Thymus (tissue), 14 donors: ENCODE results near the gene EYA4. TPM values are rescaled to one million over a fixed set of nuclear protein-coding genes. Genes with fewer than 3 reads are reported as not detected.

Experiments used
- DNase-seq, 9 donors: peaks; one replicate each; pipeline ENCODE4 v3.0.0-alpha.2; 2013; ENCODE audit warnings: low spot score in 9 of 9, low read depth in 6 of 9, missing footprints in 1 of 9
- H3K27ac ChIP-seq, 2 donors: one replicate each; pipeline ENCODE4 v1.5.1; 2013; ENCODE audit warnings: control low read depth in 1 of 2, low read depth in 1 of 2, low read length in 1 of 2, mild to moderate bottlenecking in 1 of 2, moderate library complexity in 1 of 2
- H3K27me3 ChIP-seq, 2 donors: one replicate each; pipeline ENCODE4 v1.5.1; 2013; ENCODE audit warnings: low read length in 1 of 2; ENCODE audit not compliant: control insufficient read depth in 2 of 2, insufficient read depth in 1 of 2
- H3K36me3 ChIP-seq, 2 donors: one replicate each; pipeline ENCODE4 v1.5.1; 2013; ENCODE audit warnings: low read length in 1 of 2, mild to moderate bottlenecking in 1 of 2, moderate library complexity in 1 of 2; ENCODE audit not compliant: control insufficient read depth in 2 of 2, insufficient read depth in 2 of 2
- H3K4me1 ChIP-seq, 2 donors: one replicate each; pipeline ENCODE4 v1.5.1; 2013; ENCODE audit warnings: low read length in 2 of 2; ENCODE audit not compliant: control insufficient read depth in 2 of 2, insufficient read depth in 2 of 2
- H3K4me3 ChIP-seq, 2 donors: one replicate each; pipeline ENCODE4 v1.5.1; 2013; ENCODE audit warnings: low read length in 2 of 2, control low read depth in 1 of 2, mild to moderate bottlenecking in 1 of 2
- H3K9me3 ChIP-seq, 2 donors: one replicate each; pipeline ENCODE4 v1.5.1; 2013; ENCODE audit warnings: low read length in 1 of 2, mild to moderate bottlenecking in 1 of 2; ENCODE audit not compliant: control insufficient read depth in 2 of 2, insufficient read depth in 1 of 2
- WGBS: extraction: QIAGEN DNeasy Blood & Tissue Kit; methylation state at CpG from one replicate; pipeline ENCODE4 v1.1.7; 2013; 5-methylcytosine and 5-hydroxymethylcytosine counted together
- long read RNA-seq, 10 donors: transcript quantifications; one replicate each; lab custom pipeline, GENCODE V29; 2026
- polyA plus RNA-seq: library from polyadenylated mRNA; stranded (reverse); fragments of 200-250 nt; gene quantifications from one replicate; pipeline ENCODE4 v1.2.3, GENCODE V29; 2013
- total RNA-seq: library from RNA; stranded (reverse); fragments of 120-200 nt; gene quantifications from one replicate; pipeline ENCODE4 v1.2.4, GENCODE V29; 2013
- donor health status: healthy.

EYA4 gene
- total RNA-seq: 6.2 TPM
- polyA plus RNA-seq: 9.5 TPM
- long read RNA-seq, donor 1: 0 reads
- long read RNA-seq, donor 2: 0 reads
- long read RNA-seq, donor 3: 0 reads
- long read RNA-seq, donor 4, partial matches to known transcripts: 0 of 1 reads
- long read RNA-seq, donor 4, other reads (novel, unspliced or antisense): 0 of 1 reads
- long read RNA-seq, donor 5: 0 reads
- long read RNA-seq, donor 6: 0 reads
- long read RNA-seq, donor 7: 0 reads
- long read RNA-seq, donor 8: 0 reads
- long read RNA-seq, donor 9, partial matches to known transcripts: 0 of 1 reads
- long read RNA-seq, donor 9, other reads (novel, unspliced or antisense): 0 of 1 reads
- long read RNA-seq, donor 10: 0 reads

- peaks cover 37 to 58% of the 10 kb centered on the region in 2 donors for H3K27me3 ChIP-seq
- peak within 1 kb of the TSS; percentile 34 to 35 for H3K4me3 ChIP-seq
Measured at GRCh38 chr6:133241086-133241900, at the start of gene EYA4. TSS of gene EYA4 (plus strand) at chr6:133241357. CDS start at chr6:133274781, 33,424 bp downstream.

GRCh38 chr6:133193396-133193795 lies 47.8 kb upstream of the EYA4 start:
- DNase-seq: no peak
- Histone ChIP-seq H3K27me3 (no peaks in the 10 kb centered on the region), H3K27ac (no peak overlapping the region), H3K36me3 (no peaks in the 10 kb centered on the region), H3K4me1 (no peaks in the 10 kb centered on the region), H3K4me3 (no peak overlapping the region), H3K9me3 (no peaks in the 10 kb centered on the region)
- 84% methylated on average over 1 of the region's 1 CpG for WGBS

More at GRCh38 chr6:133241086-133241900, at the start of gene EYA4:
- Histone ChIP-seq H3K27ac (peak within 1 kb of the TSS; percentile 71 to 81), H3K36me3 (no peaks in the 10 kb centered on the region), H3K9me3 (peaks cover 0 to 6% of the 10 kb centered on the region in 2 donors), H3K4me1 (no peaks in the 10 kb centered on the region)
- DNase-seq: no peak
- WGBS: 1% methylated on average over 84 of the region's 84 CpGs

DNA sequence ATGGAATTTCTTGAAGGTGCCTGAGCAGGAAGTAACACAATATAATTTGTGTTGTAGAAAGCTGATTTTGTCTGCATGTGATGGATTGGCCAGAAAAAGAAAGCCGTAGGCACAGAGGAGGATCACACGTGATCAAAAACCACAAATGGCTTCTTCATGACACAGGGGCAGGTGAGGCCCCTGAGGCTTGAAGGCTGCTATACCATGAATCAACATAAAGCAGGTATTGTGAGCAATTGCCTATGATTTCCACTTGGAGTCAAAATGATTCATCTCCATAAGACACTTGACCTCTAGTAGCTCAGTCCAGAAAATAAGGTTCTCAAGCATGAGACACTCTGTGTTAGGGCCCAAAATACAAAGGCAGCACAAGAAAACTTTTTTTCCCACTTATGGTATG lies 42.4 kb upstream of the EYA4 start:
- Histone ChIP-seq H3K4me3 (no peak overlapping the region), H3K27ac (no peak overlapping the region), H3K27me3 (no peaks in the 10 kb centered on the region), H3K36me3 (no peaks in the 10 kb centered on the region), H3K9me3 (no peaks in the 10 kb centered on the region), H3K4me1 (no peaks in the 10 kb centered on the region)
- 74% methylated on average over 2 of the region's 2 CpGs for WGBS
- no peak for DNase-seq

DNA sequence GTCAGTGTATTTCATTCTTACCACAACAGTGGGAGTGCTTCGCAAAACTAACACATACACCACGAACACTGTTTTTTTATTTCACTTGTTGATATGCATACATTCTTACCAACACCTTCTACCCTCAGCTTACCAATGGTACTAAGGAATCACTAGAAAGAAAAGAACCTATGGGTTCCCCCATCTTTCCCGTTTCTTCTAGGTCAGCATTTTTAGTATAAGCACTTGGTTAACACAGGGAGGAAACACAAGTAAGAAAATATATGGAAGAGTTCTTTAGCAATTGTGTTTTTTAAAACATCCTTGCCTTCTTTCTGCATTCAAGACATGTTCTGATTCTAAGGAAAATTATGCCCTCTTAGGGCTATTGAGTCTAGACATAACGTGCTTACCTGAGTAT lies 39.9 kb upstream of the EYA4 start:
- H3K36me3 ChIP-seq: no peaks in the 10 kb centered on the region
- no peaks in the 10 kb centered on the region for H3K27me3 ChIP-seq
- WGBS: 95% methylated on average over 4 of the region's 4 CpGs
- no peak overlapping the region for H3K4me3 ChIP-seq
- H3K27ac ChIP-seq: no peak overlapping the region
- no peaks in the 10 kb centered on the region for H3K9me3 ChIP-seq
- no peaks in the 10 kb centered on the region for H3K4me1 ChIP-seq
- no peak for DNase-seq

- WGBS: 71% methylated on average over 4 of the region's 4 CpGs
Measured at GRCh38 chr6:133202610-133203343, 38.4 kb upstream of the EYA4 start.

GRCh38 chr6:133203344-133203697 lies 37.8 kb upstream of the EYA4 start:
- H3K9me3 ChIP-seq: no peaks in the 10 kb centered on the region
- H3K27ac ChIP-seq: no peak overlapping the region
- H3K4me1 ChIP-seq: no peaks in the 10 kb centered on the region
- H3K27me3 ChIP-seq: no peaks in the 10 kb centered on the region
- no peaks in the 10 kb centered on the region for H3K36me3 ChIP-seq
- no peak overlapping the region for H3K4me3 ChIP-seq
- WGBS: 89% methylated on average over 5 of the region's 5 CpGs
- DNase-seq: no peak

More at GRCh38 chr6:133202610-133203343, 38.4 kb upstream of the EYA4 start:
- no peak overlapping the region for H3K27ac ChIP-seq
- H3K27me3 ChIP-seq: no peaks in the 10 kb centered on the region
- H3K4me3 ChIP-seq: no peak overlapping the region
- no peaks in the 10 kb centered on the region for H3K4me1 ChIP-seq
- H3K36me3 ChIP-seq: no peaks in the 10 kb centered on the region
- no peak for DNase-seq
- H3K9me3 ChIP-seq: no peaks in the 10 kb centered on the region

DNA sequence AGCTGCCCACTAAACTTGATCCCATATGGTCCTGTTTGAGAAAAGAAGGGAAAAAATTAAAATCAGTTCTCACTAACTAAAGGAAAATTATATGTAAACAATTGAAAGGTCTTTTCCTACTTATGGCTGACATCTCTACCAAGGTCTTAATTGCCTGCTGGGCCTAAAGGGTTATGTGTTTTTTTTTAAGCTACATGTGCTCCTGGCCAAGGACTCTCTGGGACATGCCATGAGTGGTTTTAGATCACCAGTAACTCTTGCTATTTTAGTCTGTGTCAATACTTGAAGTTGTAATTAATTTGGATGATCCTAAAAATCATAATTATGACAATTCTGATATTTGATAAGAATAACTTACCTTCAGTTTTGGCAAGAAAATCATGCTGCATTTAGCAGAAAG lies 35.9 kb upstream of the EYA4 start:
- H3K27me3 ChIP-seq: no peaks in the 10 kb centered on the region

DNA sequence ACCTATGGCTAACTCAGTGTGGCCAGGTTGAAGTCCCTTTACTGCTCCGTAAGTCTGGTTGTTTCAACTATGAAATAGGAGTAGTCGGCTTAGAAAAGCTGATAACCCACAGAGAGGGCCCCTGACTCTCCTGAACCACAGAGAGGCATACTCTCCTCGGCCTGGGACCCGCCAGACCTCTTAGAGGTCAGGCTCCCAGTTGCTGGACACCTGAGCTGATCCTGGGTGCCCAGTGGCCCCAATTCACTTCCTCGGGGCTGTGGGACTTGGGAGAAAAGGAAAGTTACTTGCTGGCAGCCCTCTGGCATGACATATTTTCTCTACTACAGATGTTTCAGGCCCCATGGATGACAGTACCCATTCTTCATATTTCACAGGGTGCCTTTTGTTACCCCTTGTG lies 34.2 kb upstream of the EYA4 start:
- no peaks in the 10 kb centered on the region for H3K4me1 ChIP-seq
- no peak for DNase-seq
- H3K27ac ChIP-seq: no peak overlapping the region
- no peak overlapping the region for H3K4me3 ChIP-seq
- H3K36me3 ChIP-seq: no peaks in the 10 kb centered on the region
- 88% methylated on average over 5 of the region's 5 CpGs for WGBS
- no peaks in the 10 kb centered on the region for H3K9me3 ChIP-seq
- H3K27me3 ChIP-seq: no peaks in the 10 kb centered on the region

More for the DNA sequence above, 35.9 kb upstream of the EYA4 start:
- Histone ChIP-seq H3K4me3 (no peak overlapping the region), H3K27ac (no peak overlapping the region), H3K9me3 (no peaks in the 10 kb centered on the region), H3K4me1 (no peaks in the 10 kb centered on the region), H3K36me3 (no peaks in the 10 kb centered on the region)
- no peak for DNase-seq

GRCh38 chr6:133207754-133208153 lies 33.4 kb upstream of the EYA4 start:
- Histone ChIP-seq H3K27me3 (no peaks in the 10 kb centered on the region), H3K36me3 (no peaks in the 10 kb centered on the region), H3K4me3 (no peak overlapping the region), H3K9me3 (no peaks in the 10 kb centered on the region), H3K4me1 (no peaks in the 10 kb centered on the region), H3K27ac (no peak overlapping the region)
- DNase-seq: no peak
